CD14-positive monocyte (primary cell): ENCODE measurements around the gene SEPHS1. TPM values are rescaled to one million over a fixed set of nuclear protein-coding genes. Genes with fewer than 3 reads are reported as not detected.

Experiments used
- DNase-seq, 3 donors: peaks; one replicate each; pipeline ENCODE4 v3.0.0-alpha.2; 2011 to 2022
- H2AFZ ChIP-seq: 2 replicates; pipeline ENCODE4 v1.6.0; 2012; ENCODE audit warnings: mild to moderate bottlenecking, low read depth, low read length, inconsistent platforms; ENCODE audit not compliant: insufficient read depth, poor library complexity, severe bottlenecking
- H3K27ac ChIP-seq, 2 donors: 1 replicate in 1 of 2; 2 replicates in 1 of 2; pipeline ENCODE4 v1.5.1; 2012 to 2013; ENCODE audit warnings: low read length in 2 of 2, control low read depth in 1 of 2, inconsistent platforms in 1 of 2, low read depth in 1 of 2, mild to moderate bottlenecking in 1 of 2
- H3K27me3 ChIP-seq, 2 donors: one replicate each; pipeline versions ENCODE4 v1.6.0 to v1.6.1; 2011 to 2013; ENCODE audit warnings: low read length in 2 of 2; ENCODE audit not compliant: control insufficient read depth in 2 of 2, insufficient read depth in 2 of 2
- H3K36me3 ChIP-seq, 2 donors: replicated peaks in 1 of 2; 1 replicate in 1 of 2; 2 replicates in 1 of 2; pipeline versions ENCODE4 v1.5.1 to v1.6.1; 2012 to 2013; ENCODE audit warnings: low read length in 2 of 2, control low read depth in 1 of 2, inconsistent platforms in 1 of 2, mild to moderate bottlenecking in 1 of 2; ENCODE audit not compliant: insufficient read depth in 2 of 2, control insufficient read depth in 1 of 2
- H3K4me1 ChIP-seq, 2 donors: 1 replicate in 1 of 2; 2 replicates in 1 of 2; pipeline versions ENCODE4 v1.5.1 to v1.6.1; 2012 to 2013; ENCODE audit warnings: low read length in 2 of 2, control low read depth in 1 of 2, inconsistent platforms in 1 of 2, mild to moderate bottlenecking in 1 of 2, moderate library complexity in 1 of 2; ENCODE audit not compliant: insufficient read depth in 2 of 2, control insufficient read depth in 1 of 2
- H3K4me2 ChIP-seq: replicated peaks from 2 replicates; pipeline ENCODE3; 2012; ENCODE audit warnings: low read length, moderate library complexity, mild to moderate bottlenecking; ENCODE audit not compliant: poor library complexity, severe bottlenecking; ENCODE audit errors: extremely low read depth
- H3K4me3 ChIP-seq, 3 experiments: fragments of 200-600 bp in 1 of 3; sonication (generic) in 1 of 3; replicated peaks in 1 of 3; 1 replicate in 2 of 3; 2 replicates in 1 of 3; pipeline ENCODE4 v1.5.1; 2011 to 2013; ENCODE audit warnings: low read length in 3 of 3, mild to moderate bottlenecking in 3 of 3, control low read depth in 2 of 3, low read depth in 2 of 3, inconsistent platforms in 1 of 3, moderate library complexity in 1 of 3
- H3K79me2 ChIP-seq: 2 replicates; pipeline ENCODE4 v1.6.0; 2012; ENCODE audit warnings: mild to moderate bottlenecking, control low read depth, inconsistent platforms, low read length, moderate library complexity; ENCODE audit not compliant: insufficient read depth
- H3K9ac ChIP-seq: 2 replicates; pipeline ENCODE4 v1.6.0; 2017; ENCODE audit warnings: low read length, mild to moderate bottlenecking; ENCODE audit not compliant: insufficient read depth, poor library complexity, severe bottlenecking
- H3K9me3 ChIP-seq, 2 donors: replicated peaks in 1 of 2; 1 replicate in 1 of 2; 2 replicates in 1 of 2; pipeline versions ENCODE4 v1.5.1 to v1.6.1; 2012 to 2013; ENCODE audit warnings: low read length in 2 of 2, control low read depth in 1 of 2; ENCODE audit not compliant: control insufficient read depth in 1 of 2, insufficient read depth in 1 of 2
- H4K20me1 ChIP-seq: 2 replicates; pipeline ENCODE4 v1.6.0; 2012; ENCODE audit warnings: mild to moderate bottlenecking, low read length, control low read depth, moderate library complexity; ENCODE audit not compliant: insufficient read depth
- H3K27ac Mint-ChIP-seq, 7 donors: one replicate each; pipeline ENCODE4 v1.8.0; 2020; ENCODE audit warnings: mild to moderate bottlenecking in 7 of 7, mixed read lengths in 7 of 7, moderate library complexity in 6 of 7, inconsistent platforms in 2 of 7
- H3K27me3 Mint-ChIP-seq, 3 donors: one replicate each; pipeline ENCODE4 v1.8.0; 2021 to 2022; ENCODE audit warnings: low read depth in 3 of 3, mild to moderate bottlenecking in 3 of 3, mixed read lengths in 3 of 3, moderate library complexity in 3 of 3, inconsistent platforms in 1 of 3
- H3K36me3 Mint-ChIP-seq, 2 donors: one replicate each; pipeline ENCODE4 v1.8.0; 2020; ENCODE audit warnings: mixed read lengths in 2 of 2, inconsistent platforms in 1 of 2, mild to moderate bottlenecking in 1 of 2
- H3K4me1 Mint-ChIP-seq: one replicate; pipeline ENCODE4 v1.8.0; 2020; ENCODE audit warnings: mild to moderate bottlenecking, mixed read lengths
- H3K4me3 Mint-ChIP-seq, 2 donors: one replicate each; pipeline ENCODE4 v1.8.0; 2020; ENCODE audit warnings: mild to moderate bottlenecking in 2 of 2, mixed read lengths in 2 of 2, moderate library complexity in 1 of 2
- H3K9me3 Mint-ChIP-seq, 7 donors: one replicate each; pipeline ENCODE4 v1.8.0; 2020 to 2022; ENCODE audit warnings: mixed read lengths in 7 of 7, mild to moderate bottlenecking in 6 of 7, moderate library complexity in 6 of 7, inconsistent platforms in 2 of 7
- WGBS: methylation state at CpG from one replicate; pipeline ENCODE4 v1.1.5; 2013; ENCODE audit warnings: missing lambda C conversion rate; ENCODE audit not compliant: insufficient coverage; 5-methylcytosine and 5-hydroxymethylcytosine counted together
- intact Hi-C, 2 donors: fragments of 100-400 bp; cut with micrococcal nuclease; formaldehyde crosslinking; loops; one replicate each; pipeline versions ENCODE4 v1.15.0 to v1.15.1; 2023
- polyA plus RNA-seq, 3 donors: library from polyadenylated mRNA; depleted of rRNA in 1 of 3; unstranded in 2 of 3; stranded (reverse) in 1 of 3; fragments of 300-500 nt in 2 of 3; fragments of >200 nt in 1 of 3; fragmentation: Illumina TruSeq in 2 of 3; gene quantifications; 1 replicate in 2 of 3; 2 replicates in 1 of 3; pipeline ENCODE4 v1.2.3, GENCODE V29; 2012 to 2021
- TF ChIP-seq, protein P1 (sequence below): fragments of 200-600 bp; IDR thresholded peaks from one replicate; pipeline ENCODE4 v1.8.0; 2022; ENCODE audit warnings: antibody characterized with exemption, mild to moderate bottlenecking

The SEPHS1 gene
- polyA plus RNA-seq, 3 donors = 11.9 to 16.3 (median 15.1) TPM

DNA sequence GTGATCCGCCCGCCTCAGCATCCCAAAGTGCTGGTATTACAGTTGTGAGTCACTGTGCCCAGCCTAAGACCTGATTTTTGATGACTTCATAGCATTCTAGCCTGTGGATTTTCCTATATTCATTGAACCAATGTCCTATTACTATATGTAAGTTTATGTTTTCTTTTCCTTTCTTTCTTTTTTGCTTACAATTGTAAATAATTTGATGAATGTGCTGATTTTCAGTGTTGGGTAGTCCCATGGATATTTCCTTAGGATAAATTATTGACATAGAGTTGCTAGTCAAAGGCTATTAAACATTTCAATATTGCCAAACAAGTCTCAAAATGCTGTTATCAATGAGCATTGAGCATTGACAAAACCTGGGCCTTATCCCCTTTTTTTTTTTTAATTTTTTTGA is 38.3 kb downstream of the SEPHS1 start:
- intact Hi-C loops = no loop called here
- TF ChIP-seq, protein P1, sequence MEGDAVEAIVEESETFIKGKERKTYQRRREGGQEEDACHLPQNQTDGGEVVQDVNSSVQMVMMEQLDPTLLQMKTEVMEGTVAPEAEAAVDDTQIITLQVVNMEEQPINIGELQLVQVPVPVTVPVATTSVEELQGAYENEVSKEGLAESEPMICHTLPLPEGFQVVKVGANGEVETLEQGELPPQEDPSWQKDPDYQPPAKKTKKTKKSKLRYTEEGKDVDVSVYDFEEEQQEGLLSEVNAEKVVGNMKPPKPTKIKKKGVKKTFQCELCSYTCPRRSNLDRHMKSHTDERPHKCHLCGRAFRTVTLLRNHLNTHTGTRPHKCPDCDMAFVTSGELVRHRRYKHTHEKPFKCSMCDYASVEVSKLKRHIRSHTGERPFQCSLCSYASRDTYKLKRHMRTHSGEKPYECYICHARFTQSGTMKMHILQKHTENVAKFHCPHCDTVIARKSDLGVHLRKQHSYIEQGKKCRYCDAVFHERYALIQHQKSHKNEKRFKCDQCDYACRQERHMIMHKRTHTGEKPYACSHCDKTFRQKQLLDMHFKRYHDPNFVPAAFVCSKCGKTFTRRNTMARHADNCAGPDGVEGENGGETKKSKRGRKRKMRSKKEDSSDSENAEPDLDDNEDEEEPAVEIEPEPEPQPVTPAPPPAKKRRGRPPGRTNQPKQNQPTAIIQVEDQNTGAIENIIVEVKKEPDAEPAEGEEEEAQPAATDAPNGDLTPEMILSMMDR = no peak
- Histone ChIP-seq H4K20me1 (no peaks in the 10 kb centered on the region), H3K9me3 (no peaks in the 10 kb centered on the region), H3K79me2 (no peaks in the 10 kb centered on the region), H3K36me3 (no peaks in the 10 kb centered on the region), H2AFZ (no peak overlapping the region), H3K4me2 (no peak overlapping the region), H3K4me3 (no peak overlapping the region), H3K9ac (no peak overlapping the region), H3K27me3 (no peaks in the 10 kb centered on the region), H3K27ac (no peak overlapping the region), H3K4me1 (no peaks in the 10 kb centered on the region)
- DNase-seq = no peak
- Mint-ChIP-seq H3K4me3 (no peak overlapping the region), H3K27me3 (peaks cover 0 to 2% (median 0%) of the 10 kb centered on the region in 3 donors), H3K4me1 (no peaks in the 10 kb centered on the region), H3K9me3 (peaks cover 0 to 2% (median 0%) of the 10 kb centered on the region in 7 donors), H3K27ac (no peak overlapping the region), H3K36me3 (no peaks in the 10 kb centered on the region)
- no CpG with 5 or more reads among the region's 2 CpGs for WGBS

DNA sequence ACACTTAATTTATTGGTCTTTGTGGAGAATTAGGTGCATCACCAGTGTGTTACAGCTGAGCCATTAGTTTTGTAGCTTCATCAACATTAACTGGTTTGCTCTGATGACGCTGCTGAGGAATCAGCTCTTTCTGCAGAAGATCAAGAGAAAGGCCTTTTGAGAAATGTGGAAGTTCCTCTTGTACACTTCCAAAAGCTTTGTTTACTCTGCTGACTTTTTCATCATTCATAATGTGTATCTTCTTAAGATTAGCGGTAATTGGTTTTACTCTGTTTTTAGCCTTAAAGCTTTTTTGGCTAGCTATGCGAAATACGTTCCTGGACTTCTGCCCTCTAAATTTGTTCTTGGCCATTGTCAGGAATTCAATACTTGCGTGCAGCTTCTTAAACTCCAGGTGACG is 40.0 kb downstream of the SEPHS1 start:
- intact Hi-C loops = no loop called here
- H3K36me3 ChIP-seq = no peaks in the 10 kb centered on the region
- peaks cover 0 to 2% (median 2%) of the 10 kb centered on the region in 3 donors for H3K27me3 Mint-ChIP-seq
- no peaks in the 10 kb centered on the region for H3K36me3 Mint-ChIP-seq
- DNase-seq = no peak
- no peaks in the 10 kb centered on the region for H3K9me3 ChIP-seq
- H3K4me1 Mint-ChIP-seq = no peaks in the 10 kb centered on the region
- H3K27me3 ChIP-seq = no peaks in the 10 kb centered on the region
- WGBS = 100% methylated on average over 3 of the region's 6 CpGs
- no peak overlapping the region for H3K4me3 Mint-ChIP-seq
- H3K9ac ChIP-seq = no peak overlapping the region
- peaks cover 0 to 2% (median 0%) of the 10 kb centered on the region in 7 donors for H3K9me3 Mint-ChIP-seq
- no peak overlapping the region for H3K27ac Mint-ChIP-seq
- no peak overlapping the region for H3K4me3 ChIP-seq
- H3K4me2 ChIP-seq = no peak overlapping the region
- H2AFZ ChIP-seq = no peak overlapping the region
- no peak overlapping the region for H3K27ac ChIP-seq
- H3K4me1 ChIP-seq = no peaks in the 10 kb centered on the region
- no peaks in the 10 kb centered on the region for H3K79me2 ChIP-seq
- TF ChIP-seq, protein P1 = no peak
- no peaks in the 10 kb centered on the region for H4K20me1 ChIP-seq
